Erythroblast (primary cell): ENCODE data around the gene ZFP69B.

Source experiments
- GATA1 ChIP-seq: IDR thresholded peaks from 2 replicates; pipeline ENCODE4 v1.6.1; 2011; ENCODE audit warnings: low read depth, mild to moderate bottlenecking, control low read depth, low read length, moderate library complexity
- POLR2A ChIP-seq: IDR thresholded peaks from 2 replicates; pipeline ENCODE4 v1.6.1; 2011; ENCODE audit warnings: mild to moderate bottlenecking, low read length

GRCh38 chr1:40477678-40478053 is 27.4 kb downstream of the ZFP69B start:
- TF ChIP-seq POLR2A = no peak
- TF ChIP-seq GATA1 = no peak
